ENCODE data around the gene OR5AC2.

Gene OR5AC2, protein sequence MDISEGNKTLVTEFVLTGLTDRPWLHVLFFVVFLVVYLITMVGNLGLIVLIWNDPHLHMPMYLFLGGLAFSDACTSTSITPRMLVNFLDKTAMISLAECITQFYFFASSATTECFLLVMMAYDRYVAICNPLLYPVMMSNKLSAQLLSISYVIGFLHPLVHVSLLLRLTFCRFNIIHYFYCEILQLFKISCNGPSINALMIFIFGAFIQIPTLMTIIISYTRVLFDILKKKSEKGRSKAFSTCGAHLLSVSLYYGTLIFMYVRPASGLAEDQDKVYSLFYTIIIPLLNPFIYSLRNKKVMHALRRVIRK

DNA sequence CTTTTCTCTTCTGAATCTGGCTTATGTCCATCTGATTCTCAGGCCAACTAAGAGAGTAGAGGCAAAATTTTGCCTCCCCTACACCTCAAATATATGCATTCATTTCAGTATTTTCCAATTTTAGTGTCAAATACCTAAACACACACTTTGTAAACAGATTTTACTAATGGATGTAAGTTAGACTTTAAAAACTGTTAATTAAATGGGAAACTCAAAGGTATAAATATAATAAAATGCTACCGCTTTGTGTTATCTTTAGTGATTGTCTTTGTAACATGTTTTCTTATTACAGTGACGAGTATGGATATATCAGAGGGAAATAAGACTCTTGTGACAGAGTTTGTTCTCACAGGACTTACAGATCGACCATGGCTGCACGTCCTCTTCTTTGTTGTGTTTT is at the start of gene OR5AC2:
TSS of gene OR5AC2 (plus strand) at position 301 of the 400 bp plus-strand sequence. CDS start at position 301, 0 bp downstream.
- no peak for DNase-seq

GRCh38 chr3:98038286-98038685 is 48.7 kb upstream of the OR5AC2 start:
- no peak for DNase-seq

DNA sequence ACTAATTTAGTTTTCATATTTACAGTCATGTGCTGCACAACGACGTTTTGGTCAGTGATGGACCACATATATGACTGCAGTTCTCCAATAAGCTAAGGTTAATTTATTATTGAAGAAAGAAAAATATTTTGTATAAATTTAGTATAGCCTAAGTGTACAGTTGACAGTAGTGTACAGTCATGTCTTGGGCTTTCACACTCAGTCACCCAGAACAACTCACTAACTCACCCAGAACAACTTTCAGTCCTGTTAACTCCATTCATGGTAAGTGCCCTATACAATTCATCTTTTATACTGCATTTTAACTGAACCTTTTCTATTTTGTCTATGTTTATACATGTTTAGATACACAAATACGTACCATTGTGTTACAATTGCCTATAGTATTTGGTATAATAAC is 48.1 kb upstream of the OR5AC2 start:
- no peak for DNase-seq

DNA sequence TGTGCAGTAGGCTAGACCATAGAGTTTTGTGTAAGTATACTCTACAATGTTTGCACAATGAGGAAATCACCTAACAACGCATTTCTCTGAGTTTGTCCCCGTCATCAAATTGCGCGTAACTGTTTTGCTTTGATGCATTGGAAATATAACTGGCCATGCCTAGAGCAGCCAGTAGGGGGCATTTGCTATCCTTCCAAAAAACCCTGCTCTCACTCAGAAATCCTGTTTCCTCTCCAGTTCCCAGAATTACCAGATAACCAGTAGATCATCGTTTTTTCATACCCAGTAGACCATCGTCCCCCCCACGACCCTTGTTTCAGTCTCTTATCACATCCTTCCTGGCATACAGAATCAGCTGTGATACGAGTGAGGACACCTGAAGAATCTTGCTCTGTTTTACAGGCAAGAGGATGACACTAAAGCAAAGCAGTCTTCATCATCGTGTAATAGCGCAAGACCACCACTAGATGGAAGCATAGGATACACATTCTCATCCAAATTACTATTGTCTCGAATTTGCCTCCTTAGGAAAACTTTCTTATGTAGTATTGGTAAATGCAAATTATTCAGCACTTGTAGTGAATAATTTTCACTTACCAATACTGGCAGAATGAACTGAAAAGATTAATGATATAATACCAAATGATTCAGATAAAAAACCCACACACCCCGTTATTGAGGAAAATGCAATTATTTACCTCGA is 47.5 kb upstream of the OR5AC2 start:
- peak; percentile 85 to 88 for DNase-seq

DNA sequence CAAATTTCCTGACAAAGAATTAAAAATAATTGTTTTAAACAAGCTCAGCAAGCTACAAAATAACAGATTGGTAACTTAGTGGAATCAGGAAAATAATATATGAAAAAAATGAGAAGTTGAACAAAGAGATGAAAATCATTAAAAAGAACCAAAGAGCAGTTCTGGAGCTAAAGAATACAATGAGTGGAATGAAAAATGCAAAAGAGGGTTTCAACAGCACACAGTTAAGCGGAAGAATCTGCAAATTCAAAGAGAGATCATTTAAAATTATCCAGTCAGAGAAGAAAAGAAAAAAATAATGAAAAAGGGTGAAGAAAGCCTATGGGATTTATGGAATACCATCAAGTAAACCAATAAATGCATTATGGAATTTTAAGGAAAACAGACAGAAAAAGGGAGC is 45.6 kb upstream of the OR5AC2 start:
- no peak for DNase-seq

GRCh38 chr3:98048586-98048985 is 38.4 kb upstream of the OR5AC2 start:
- DNase-seq, result no peak

- DNase-seq, result no peak
These were observed 37.7 kb upstream of the OR5AC2 start for GRCh38 chr3:98049271-98049670.

GRCh38 chr3:98056035-98056434 is 30.9 kb upstream of the OR5AC2 start:
- DNase-seq, result no peak

- no peak for DNase-seq
These were observed 29.3 kb upstream of the OR5AC2 start for GRCh38 chr3:98057631-98058030.

- DNase-seq, result no peak
These were observed 28.6 kb upstream of the OR5AC2 start for GRCh38 chr3:98058244-98058960.

- DNase-seq, result no peak
These were observed 18.1 kb upstream of the OR5AC2 start for GRCh38 chr3:98068824-98069223.

GRCh38 chr3:98070840-98071239 is 16.1 kb upstream of the OR5AC2 start:
- DNase-seq, result no peak

DNA sequence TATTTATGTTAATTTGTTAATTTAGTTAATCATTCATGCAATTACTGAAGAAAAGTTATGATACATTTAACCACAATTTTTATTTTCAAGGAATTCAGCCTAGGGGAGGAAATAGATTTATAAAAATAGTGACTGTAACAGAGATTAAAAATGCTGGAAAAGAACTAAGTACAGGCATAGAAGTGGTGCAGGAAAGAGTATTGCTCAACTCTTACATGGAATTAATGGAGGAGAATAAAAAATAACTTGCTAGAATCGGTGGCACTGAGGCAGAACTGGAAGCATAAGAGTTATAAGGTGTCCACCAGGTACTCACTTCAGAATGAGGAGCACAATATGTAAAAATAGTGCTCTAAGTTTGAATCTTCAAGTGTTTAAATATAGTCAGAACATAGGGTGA is 13.5 kb upstream of the OR5AC2 start:
- no peak for DNase-seq

GRCh38 chr3:98095882-98096281 is 8.9 kb downstream of the OR5AC2 start:
- DNase-seq, result no peak

- no peak for DNase-seq
These were observed 12.9 kb downstream of the OR5AC2 start for GRCh38 chr3:98099848-98100247.

- no peak for DNase-seq
These were observed 21.2 kb downstream of the OR5AC2 start for GRCh38 chr3:98108162-98108561.

DNA sequence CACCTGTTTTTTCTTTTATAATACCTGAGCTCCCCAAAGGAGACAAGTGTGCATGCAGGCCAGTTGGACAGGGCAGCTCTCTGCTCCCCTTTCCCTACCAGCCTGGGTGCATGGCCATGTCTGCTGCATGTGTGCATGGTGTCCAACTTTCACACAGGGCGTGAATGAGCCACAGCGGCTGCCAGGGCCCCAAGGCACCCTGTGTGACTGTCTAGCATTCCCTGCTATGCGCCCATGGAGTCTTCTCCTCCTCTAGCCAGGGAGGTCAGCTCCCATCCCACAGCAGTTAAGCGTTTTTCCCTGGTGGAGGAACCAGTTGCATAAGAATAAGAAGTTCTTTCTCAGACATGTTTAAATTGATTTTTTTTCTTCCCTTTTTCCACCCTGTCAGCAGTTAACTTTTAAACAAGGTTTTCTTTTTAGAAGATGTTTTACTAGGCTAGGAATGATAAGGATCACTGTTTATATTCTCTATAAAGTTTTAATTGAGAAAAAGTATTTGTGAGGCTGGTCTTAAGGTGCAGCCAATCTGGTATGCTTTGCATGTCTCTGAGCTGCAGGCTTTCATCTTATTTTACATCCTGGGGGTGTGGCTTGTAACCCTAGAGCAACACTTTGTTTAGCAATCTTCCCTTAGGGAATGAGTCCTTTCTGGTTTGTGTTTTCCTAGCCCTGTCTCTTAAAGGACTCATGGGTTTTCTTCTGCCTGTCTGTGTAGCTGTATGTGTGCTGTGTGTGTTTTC is 23.0 kb downstream of the OR5AC2 start:
- DNase-seq, result no peak

DNA sequence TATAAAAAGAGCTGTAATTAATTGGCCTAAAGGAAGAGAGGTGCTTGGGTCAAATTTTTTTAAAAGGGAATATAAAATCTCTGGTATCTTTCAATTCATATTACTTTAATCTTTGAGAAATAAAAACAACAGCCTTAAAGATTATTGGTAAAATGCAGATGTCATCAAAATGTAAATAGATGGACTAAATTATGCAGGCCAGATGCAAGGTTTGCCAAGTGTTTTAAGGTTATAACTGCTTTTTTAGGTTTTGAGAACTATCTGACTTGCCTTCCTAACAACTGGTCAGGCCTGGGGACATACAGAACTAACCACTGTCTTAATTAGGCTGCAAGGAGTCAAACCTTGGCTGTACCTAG is 23.6 kb downstream of the OR5AC2 start:
- DNase-seq, result no peak

DNA sequence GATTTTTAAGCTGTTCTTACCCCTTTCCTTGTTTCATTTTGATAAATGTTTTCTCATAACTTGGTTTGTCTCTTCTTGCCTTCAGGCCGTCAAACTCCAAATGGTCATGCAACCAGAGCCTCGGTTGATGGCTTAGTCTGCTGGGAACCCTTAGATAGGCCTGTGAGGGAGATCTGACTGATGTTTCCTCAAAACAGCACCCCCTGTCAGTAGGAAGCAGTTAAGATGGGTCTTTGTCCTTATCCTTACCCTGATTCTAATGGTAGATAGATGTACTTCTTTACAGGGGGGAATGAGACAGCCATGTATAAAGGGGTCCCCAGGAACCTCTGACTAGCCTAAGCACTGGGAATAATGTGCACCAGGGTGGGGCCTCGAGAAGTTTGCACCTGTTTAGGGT is 27.3 kb downstream of the OR5AC2 start:
- DNase-seq, result no peak

GRCh38 chr3:98115717-98116116 is 28.7 kb downstream of the OR5AC2 start:
- DNase-seq, result no peak

DNA sequence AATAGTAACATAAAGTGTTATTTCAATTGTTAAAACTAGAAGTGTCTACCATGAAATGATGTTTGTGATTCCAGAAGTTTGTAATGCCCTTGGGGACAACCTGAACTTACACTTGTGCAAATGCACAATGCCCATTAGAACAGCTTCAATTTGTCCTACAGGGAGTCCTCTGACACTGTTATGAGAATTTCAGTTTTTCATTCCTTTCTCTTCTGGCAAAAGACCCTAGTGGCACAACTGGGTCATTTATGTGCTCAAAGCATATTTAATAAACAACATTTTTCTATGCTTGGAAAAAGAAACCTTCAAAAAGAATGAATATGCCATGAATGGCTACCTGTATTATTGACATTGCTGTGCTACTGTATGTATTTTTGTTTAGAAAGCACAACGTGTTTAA is 43.4 kb downstream of the OR5AC2 start, which contains the start of gene OR5H1:
TSS of gene OR5H1 (plus strand) at position 301 of the 400 bp plus-strand sequence. CDS start 1,977 bp downstream, outside the sequence.
- no peak for DNase-seq

- DNase-seq, result no peak
These were observed 49.7 kb downstream of the OR5AC2 start for GRCh38 chr3:98136631-98137030.

Data from NCI-H446 (cell line).